ENCODE results near the gene SNRPD1. TPM values are rescaled to one million over a fixed set of nuclear protein-coding genes. Genes with fewer than 3 reads are reported as not detected.

SNRPD1 gene
- total RNA-seq, 2 donors from 2014 or later, result 2.6 to 3.6 TPM

DNA sequence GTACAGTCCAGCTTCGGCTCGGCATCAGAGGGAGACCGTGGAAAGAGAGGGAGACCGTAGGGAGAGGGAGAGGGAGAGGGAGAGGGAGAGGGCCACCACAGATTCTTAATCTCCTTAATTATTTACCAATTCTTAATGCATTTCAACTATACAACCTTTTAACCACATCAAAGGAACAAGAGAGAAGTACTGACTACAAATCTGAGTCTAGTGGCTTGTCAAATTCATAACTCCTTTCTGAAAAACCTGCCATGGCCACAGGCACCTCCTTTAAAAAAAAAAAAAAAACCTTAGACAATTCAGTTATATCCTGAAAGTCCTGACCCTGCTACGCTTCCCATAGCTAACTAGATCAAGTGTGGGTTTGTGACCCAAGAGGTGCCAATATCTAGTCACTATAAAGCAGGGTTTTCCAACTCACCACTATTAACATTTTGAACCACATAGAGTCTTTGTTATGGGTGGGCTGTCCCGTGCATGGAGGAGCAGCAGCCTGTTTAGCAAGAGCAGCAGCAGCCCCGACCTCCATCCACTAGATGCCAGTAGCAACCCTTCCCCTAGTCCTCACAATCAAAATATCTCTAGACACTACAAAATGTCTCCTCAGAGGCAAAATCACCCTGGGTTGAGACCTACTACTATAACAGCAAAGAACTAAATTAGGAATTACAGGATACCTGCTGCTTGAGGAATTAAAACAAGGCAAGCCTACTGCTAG lies 18.4 kb upstream of the SNRPD1 start:
- Histone ChIP-seq H3K4me3 (no peak overlapping the region), H3K9me3 (no peaks in the 10 kb centered on the region), H3K36me3 (replicated peaks in 1 of 2; ENCODE audit: insufficient read depth in 1 of 2, low read depth in 2 of 2) (no peaks in the 10 kb centered on the region), H3K27ac (no peak overlapping the region), H3K27me3 (no peaks in the 10 kb centered on the region), H3K4me1 (peaks cover 12% of the 10 kb centered on the region)
- intact Hi-C loops (cut with DNase I), result no loop called here
- TF ChIP-seq, protein P1, sequence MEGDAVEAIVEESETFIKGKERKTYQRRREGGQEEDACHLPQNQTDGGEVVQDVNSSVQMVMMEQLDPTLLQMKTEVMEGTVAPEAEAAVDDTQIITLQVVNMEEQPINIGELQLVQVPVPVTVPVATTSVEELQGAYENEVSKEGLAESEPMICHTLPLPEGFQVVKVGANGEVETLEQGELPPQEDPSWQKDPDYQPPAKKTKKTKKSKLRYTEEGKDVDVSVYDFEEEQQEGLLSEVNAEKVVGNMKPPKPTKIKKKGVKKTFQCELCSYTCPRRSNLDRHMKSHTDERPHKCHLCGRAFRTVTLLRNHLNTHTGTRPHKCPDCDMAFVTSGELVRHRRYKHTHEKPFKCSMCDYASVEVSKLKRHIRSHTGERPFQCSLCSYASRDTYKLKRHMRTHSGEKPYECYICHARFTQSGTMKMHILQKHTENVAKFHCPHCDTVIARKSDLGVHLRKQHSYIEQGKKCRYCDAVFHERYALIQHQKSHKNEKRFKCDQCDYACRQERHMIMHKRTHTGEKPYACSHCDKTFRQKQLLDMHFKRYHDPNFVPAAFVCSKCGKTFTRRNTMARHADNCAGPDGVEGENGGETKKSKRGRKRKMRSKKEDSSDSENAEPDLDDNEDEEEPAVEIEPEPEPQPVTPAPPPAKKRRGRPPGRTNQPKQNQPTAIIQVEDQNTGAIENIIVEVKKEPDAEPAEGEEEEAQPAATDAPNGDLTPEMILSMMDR (IDR thresholded peaks at IDR 0.05), result no peak
- TF ChIP-seq POLR2A (IDR thresholded peaks at IDR 0.05), result no peak
- 92 to 95% methylated on average over 3 of the region's 7 CpGs for WGBS, 2 donors
- DNase-seq (no peak), ATAC-seq (no peak)

DNA sequence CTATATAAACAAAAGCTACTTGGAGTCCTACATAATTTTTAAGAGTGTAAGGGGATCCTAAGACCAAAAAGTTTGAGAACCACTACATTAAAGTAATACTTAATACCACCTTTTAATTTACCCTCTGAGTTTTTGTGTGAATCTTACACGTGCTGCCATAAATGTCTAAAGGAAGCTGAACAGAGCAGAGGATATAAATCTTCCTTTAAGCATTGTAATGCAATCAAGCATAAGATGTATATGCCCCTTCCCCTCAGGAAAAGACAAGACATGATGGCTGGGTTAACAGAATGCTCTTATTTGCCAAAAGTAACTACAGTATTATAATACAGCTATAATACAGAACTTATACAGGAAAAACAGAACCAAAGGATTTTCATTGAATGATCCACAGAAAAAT lies 14.5 kb upstream of the SNRPD1 start:
- DNase-seq (no peak), ATAC-seq (no peak)
- Histone ChIP-seq H3K9me3 (no peaks in the 10 kb centered on the region), H3K27ac (no peak overlapping the region), H3K4me3 (no peak overlapping the region), H3K4me1 (peaks cover 28% of the 10 kb centered on the region), H3K36me3 (replicated peaks in 1 of 2; ENCODE audit: insufficient read depth in 1 of 2, low read depth in 2 of 2) (no peaks in the 10 kb centered on the region), H3K27me3 (no peaks in the 10 kb centered on the region)
- intact Hi-C loops (cut with DNase I), result no loop called here
- WGBS, 2 donors, result 67 to 81% methylated on average over 1 of the region's 1 CpG
- TF ChIP-seq POLR2A (IDR thresholded peaks at IDR 0.05), result no peak
- TF ChIP-seq, protein P1 (IDR thresholded peaks at IDR 0.05), result no peak

DNA sequence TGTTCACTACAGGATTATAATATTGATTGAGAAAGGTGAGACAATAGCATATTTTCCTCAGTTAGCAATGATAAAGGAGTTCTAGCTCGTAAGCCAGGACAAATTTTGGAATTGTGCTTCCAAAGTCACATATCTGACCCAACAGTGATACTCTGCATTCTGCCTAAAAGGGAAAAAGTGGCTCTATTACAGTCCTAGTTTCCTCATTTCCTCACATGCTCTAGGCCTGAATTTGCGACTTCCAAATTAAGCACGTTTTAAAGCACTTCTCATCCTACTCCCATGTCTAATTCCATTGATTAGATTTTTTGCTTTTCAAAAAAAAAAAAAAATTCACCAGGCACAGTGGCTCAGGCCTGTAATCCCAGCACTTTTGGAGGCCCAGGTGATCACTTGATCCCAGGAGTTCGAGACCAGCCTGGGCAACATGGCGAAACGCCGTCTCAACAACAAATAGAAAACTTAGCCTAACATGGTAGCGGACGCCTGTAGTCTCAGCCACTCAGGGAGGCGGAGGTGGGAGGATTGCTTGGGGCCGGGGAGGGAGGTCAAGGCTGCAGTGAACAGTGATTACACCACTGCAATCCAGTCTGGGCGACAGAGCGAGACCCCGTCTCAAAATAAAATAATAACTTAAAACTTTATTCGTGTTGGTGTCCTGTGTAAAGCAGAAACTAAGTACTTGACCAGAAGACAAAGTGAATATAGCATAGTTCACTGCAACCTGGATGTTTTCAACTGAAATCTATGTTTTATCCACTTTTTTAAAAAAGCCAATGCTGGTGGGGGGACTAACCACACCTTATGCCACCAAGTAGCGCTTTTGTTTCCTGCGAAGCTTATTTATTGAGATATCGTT lies 13.2 kb upstream of the SNRPD1 start:
- Histone ChIP-seq H3K36me3 (replicated peaks in 1 of 2; ENCODE audit: insufficient read depth in 1 of 2, low read depth in 2 of 2) (no peaks in the 10 kb centered on the region), H3K4me3 (peak overlapping the region; percentile 81 to 84), H3K27me3 (no peaks in the 10 kb centered on the region), H3K27ac (peak overlapping the region in 3 of 4 donors; percentile 95 to 100 (median 100)), H3K4me1 (peaks cover 28% of the 10 kb centered on the region), H3K9me3 (no peaks in the 10 kb centered on the region)
- no peak for ATAC-seq
- intact Hi-C loops (cut with DNase I), result no loop called here
- WGBS, 2 donors, result 42 to 55% methylated on average over 18 of the region's 18 CpGs
- no peak for DNase-seq
- TF ChIP-seq, protein P1 (IDR thresholded peaks at IDR 0.05), result no peak
- no peak for TF ChIP-seq POLR2A (IDR thresholded peaks at IDR 0.05)

DNA sequence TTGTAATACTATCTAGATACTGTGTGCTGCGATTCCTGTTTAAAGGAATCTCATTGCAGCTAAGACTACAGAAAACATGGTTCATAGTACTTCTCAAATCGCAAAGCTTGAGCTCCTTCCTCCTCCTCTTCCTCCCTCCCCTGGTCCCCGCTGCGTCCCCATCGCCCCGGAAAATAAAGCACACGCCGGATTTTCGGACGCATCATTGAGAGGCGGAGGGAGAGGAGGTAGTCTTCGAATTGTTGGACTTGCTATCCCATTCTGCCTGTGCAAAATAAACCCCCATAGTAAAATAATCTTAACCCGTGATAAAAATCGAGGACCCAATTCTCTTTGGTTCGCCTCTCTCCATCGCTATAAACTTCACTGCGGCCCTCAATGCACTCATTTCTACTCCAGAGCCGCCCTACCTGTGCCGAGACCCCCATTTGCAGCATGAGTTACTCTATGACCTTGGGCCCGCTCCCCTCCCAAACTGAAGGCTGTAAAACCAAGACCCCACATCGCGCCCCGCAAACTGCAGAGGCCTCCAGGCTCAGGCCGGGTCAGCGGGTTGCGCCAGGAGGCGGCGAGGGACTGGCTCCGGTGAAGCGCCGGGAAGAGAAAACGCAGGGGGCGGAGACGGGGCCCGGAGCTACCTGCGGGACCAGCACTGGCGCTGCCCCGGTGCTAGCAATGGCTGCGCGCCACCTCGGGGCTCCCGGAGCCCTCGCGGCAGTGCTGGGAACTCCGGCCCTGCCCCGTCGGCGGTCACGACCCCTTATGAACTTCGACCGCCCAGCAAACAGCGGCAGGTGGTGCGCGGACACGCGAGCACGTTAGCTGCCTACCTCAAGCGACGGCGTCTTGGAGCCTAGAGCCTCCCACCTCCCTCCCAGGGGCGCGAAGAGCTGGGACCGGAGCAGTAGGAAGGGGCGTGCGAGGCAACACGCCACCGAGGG lies 12.3 kb upstream of the SNRPD1 start:
- no peaks in the 10 kb centered on the region for H3K9me3 ChIP-seq
- ATAC-seq, result peak; percentile 69

More for the DNA sequence above, 12.3 kb upstream of the SNRPD1 start:
- TF ChIP-seq POLR2A (IDR thresholded peaks at IDR 0.05), result no peak
- TF ChIP-seq, protein P1 (IDR thresholded peaks at IDR 0.05), result peak in 4 of 7 experiments; percentile 34 to 52 (median 40)
- peak overlapping the region; percentile 81 to 84 for H3K4me3 ChIP-seq
- DNase-seq, result peak; percentile 71 to 79 (median 72)
- 0 to 2% methylated on average over 19 to 67 of the region's 67 CpGs for WGBS, 2 donors
- no peaks in the 10 kb centered on the region for H3K27me3 ChIP-seq
- intact Hi-C loops (cut with DNase I), result no loop called here
- H3K36me3 ChIP-seq (replicated peaks in 1 of 2; ENCODE audit: insufficient read depth in 1 of 2, low read depth in 2 of 2), result no peaks in the 10 kb centered on the region
- peak overlapping the region; percentile 87 to 100 (median 98) for H3K27ac ChIP-seq
- H3K4me1 ChIP-seq, result peaks cover 32% of the 10 kb centered on the region

All from body of pancreas (tissue), 4 donors.